ENCODE measurements around the gene SLC4A1AP. TPM values are rescaled to one million over a fixed set of nuclear protein-coding genes. Genes with fewer than 3 reads are reported as not detected.

SLC4A1AP gene
- total and polyA plus RNA-seq, 2 experiments from 2014 or later, result 24.3 to 29.2 TPM

DNA sequence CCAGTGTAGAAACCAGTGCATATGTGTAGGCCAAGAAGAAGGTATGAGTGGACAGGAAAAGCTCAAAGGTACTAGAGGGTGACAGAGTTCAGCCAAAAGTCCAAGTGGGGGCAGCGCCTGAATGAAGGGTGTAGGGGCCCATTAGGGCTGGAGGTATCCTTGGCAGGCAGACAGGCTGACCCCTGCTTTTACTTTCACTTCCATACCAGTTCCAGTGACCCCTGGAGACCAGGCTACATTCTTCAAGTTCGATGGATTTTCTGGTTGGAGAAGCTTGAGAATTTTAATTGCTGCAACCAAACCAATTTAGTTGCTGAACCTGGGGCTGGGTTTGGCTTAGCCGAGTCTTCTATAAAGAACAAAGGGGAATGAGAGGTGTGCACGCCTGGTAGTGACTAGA, 65.5 kb downstream of the SLC4A1AP start:
- Histone ChIP-seq H3K79me2 (replicated peaks; ENCODE audit: insufficient read depth) (no peaks in the 10 kb centered on the region), H2AFZ (no peak overlapping the region), H3K4me3 (no peak overlapping the region), H3K27me3 (ENCODE audit: insufficient read depth) (no peaks in the 10 kb centered on the region), H3K9me2 (ENCODE audit: insufficient read depth) (no peaks in the 10 kb centered on the region), H3F3A (replicated peaks; ENCODE audit: low read depth) (no peaks in the 10 kb centered on the region), H3K4me1 (ENCODE audit: insufficient read depth) (peaks cover 16% of the 10 kb centered on the region), H3K36me3 (ENCODE audit: insufficient read depth) (no peaks in the 10 kb centered on the region), H3K4me2 (no peak overlapping the region), H4K20me1 (replicated peaks; ENCODE audit: insufficient read depth) (no peaks in the 10 kb centered on the region), H3K27ac (ENCODE audit: low read depth) (no peak overlapping the region)
- H3K36me3 Mint-ChIP-seq (ENCODE audit: low read depth), result no peaks in the 10 kb centered on the region
- H3K27ac Mint-ChIP-seq, result no peak overlapping the region
- peaks cover 4% of the 10 kb centered on the region for H3K27me3 Mint-ChIP-seq (ENCODE audit: insufficient read depth, low read depth, poor library complexity)
- peaks cover 22% of the 10 kb centered on the region for H3K4me1 Mint-ChIP-seq
- no peaks in the 10 kb centered on the region for H3K9me3 Mint-ChIP-seq
- no peak for TF ChIP-seq STAT1 (IDR thresholded peaks at IDR 0.05; ENCODE audit: unreplicated experiment)
- ATAC-seq (no peak), DNase-seq (ENCODE audit: low spot score) (no peak)
- no peak overlapping the region for H3K4me3 Mint-ChIP-seq

DNA sequence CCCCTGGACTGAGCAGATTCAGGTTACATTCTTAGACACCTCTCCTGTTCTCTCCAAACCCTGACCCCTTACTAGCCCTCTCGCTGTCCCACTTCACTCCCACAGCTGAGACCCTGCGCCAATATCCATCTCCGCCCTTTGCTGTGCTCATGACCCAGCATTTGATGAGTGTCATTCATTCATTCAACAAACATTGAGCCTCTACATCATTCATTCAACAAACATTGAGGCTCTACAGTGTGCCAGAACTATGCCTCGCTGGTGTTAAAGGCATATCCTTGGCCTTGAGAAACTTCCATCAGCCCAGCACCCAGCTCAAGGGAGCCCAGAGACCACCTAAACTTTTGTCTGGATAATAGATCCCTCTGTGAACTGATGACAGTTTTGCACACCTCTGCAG, 65.9 kb downstream of the SLC4A1AP start:
- H2AFZ ChIP-seq, result no peak overlapping the region
- Mint-ChIP-seq H3K27me3 (ENCODE audit: insufficient read depth, low read depth, poor library complexity) (peaks cover 4% of the 10 kb centered on the region), H3K27ac (no peak overlapping the region), H3K4me1 (peaks cover 18% of the 10 kb centered on the region), H3K36me3 (ENCODE audit: low read depth) (no peaks in the 10 kb centered on the region), H3K4me3 (no peak overlapping the region), H3K9me3 (no peaks in the 10 kb centered on the region)
- H3K9me2 ChIP-seq (ENCODE audit: insufficient read depth), result no peaks in the 10 kb centered on the region
- no peak overlapping the region for H3K4me3 ChIP-seq
- H4K20me1 ChIP-seq (replicated peaks; ENCODE audit: insufficient read depth), result no peaks in the 10 kb centered on the region
- no peaks in the 10 kb centered on the region for H3F3A ChIP-seq (replicated peaks; ENCODE audit: low read depth)
- peaks cover 16% of the 10 kb centered on the region for H3K4me1 ChIP-seq (ENCODE audit: insufficient read depth)
- no peaks in the 10 kb centered on the region for H3K36me3 ChIP-seq (ENCODE audit: insufficient read depth)
- no peak for TF ChIP-seq EZH2 (IDR thresholded peaks at IDR 0.05; ENCODE audit: low read depth, unreplicated experiment)
- no peak for TF ChIP-seq POLR2AphosphoS5 (IDR thresholded peaks at IDR 0.05; ENCODE audit: low read depth)
- no peak for TF ChIP-seq EZH2phosphoT487 (IDR thresholded peaks at IDR 0.05; ENCODE audit: unreplicated experiment)
- TF ChIP-seq, protein P1, sequence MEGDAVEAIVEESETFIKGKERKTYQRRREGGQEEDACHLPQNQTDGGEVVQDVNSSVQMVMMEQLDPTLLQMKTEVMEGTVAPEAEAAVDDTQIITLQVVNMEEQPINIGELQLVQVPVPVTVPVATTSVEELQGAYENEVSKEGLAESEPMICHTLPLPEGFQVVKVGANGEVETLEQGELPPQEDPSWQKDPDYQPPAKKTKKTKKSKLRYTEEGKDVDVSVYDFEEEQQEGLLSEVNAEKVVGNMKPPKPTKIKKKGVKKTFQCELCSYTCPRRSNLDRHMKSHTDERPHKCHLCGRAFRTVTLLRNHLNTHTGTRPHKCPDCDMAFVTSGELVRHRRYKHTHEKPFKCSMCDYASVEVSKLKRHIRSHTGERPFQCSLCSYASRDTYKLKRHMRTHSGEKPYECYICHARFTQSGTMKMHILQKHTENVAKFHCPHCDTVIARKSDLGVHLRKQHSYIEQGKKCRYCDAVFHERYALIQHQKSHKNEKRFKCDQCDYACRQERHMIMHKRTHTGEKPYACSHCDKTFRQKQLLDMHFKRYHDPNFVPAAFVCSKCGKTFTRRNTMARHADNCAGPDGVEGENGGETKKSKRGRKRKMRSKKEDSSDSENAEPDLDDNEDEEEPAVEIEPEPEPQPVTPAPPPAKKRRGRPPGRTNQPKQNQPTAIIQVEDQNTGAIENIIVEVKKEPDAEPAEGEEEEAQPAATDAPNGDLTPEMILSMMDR (conservative IDR thresholded peaks at IDR 0.05; ENCODE audit: low read depth in 2 of 2), result no peak
- no peak for TF ChIP-seq JUNB (IDR thresholded peaks at IDR 0.05; ENCODE audit: unreplicated experiment)
- TF ChIP-seq, protein P2, sequence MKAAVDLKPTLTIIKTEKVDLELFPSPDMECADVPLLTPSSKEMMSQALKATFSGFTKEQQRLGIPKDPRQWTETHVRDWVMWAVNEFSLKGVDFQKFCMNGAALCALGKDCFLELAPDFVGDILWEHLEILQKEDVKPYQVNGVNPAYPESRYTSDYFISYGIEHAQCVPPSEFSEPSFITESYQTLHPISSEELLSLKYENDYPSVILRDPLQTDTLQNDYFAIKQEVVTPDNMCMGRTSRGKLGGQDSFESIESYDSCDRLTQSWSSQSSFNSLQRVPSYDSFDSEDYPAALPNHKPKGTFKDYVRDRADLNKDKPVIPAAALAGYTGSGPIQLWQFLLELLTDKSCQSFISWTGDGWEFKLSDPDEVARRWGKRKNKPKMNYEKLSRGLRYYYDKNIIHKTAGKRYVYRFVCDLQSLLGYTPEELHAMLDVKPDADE (IDR thresholded peaks at IDR 0.05), result no peak
- TF ChIP-seq, protein P3, sequence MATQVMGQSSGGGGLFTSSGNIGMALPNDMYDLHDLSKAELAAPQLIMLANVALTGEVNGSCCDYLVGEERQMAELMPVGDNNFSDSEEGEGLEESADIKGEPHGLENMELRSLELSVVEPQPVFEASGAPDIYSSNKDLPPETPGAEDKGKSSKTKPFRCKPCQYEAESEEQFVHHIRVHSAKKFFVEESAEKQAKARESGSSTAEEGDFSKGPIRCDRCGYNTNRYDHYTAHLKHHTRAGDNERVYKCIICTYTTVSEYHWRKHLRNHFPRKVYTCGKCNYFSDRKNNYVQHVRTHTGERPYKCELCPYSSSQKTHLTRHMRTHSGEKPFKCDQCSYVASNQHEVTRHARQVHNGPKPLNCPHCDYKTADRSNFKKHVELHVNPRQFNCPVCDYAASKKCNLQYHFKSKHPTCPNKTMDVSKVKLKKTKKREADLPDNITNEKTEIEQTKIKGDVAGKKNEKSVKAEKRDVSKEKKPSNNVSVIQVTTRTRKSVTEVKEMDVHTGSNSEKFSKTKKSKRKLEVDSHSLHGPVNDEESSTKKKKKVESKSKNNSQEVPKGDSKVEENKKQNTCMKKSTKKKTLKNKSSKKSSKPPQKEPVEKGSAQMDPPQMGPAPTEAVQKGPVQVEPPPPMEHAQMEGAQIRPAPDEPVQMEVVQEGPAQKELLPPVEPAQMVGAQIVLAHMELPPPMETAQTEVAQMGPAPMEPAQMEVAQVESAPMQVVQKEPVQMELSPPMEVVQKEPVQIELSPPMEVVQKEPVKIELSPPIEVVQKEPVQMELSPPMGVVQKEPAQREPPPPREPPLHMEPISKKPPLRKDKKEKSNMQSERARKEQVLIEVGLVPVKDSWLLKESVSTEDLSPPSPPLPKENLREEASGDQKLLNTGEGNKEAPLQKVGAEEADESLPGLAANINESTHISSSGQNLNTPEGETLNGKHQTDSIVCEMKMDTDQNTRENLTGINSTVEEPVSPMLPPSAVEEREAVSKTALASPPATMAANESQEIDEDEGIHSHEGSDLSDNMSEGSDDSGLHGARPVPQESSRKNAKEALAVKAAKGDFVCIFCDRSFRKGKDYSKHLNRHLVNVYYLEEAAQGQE (IDR thresholded peaks at IDR 0.05; ENCODE audit: unreplicated experiment), result no peak
- no peak for TF ChIP-seq STAT1 (IDR thresholded peaks at IDR 0.05; ENCODE audit: unreplicated experiment)
- no peak overlapping the region for H3K27ac ChIP-seq (ENCODE audit: low read depth)
- no peaks in the 10 kb centered on the region for H3K79me2 ChIP-seq (replicated peaks; ENCODE audit: insufficient read depth)
- H3K27me3 ChIP-seq (ENCODE audit: insufficient read depth), result no peaks in the 10 kb centered on the region
- DNase-seq (ENCODE audit: low spot score) (no peak), ATAC-seq (no peak)
- H3K4me2 ChIP-seq, result no peak overlapping the region

Data from GM23338 (cell line).